Raji (cell line): ENCODE measurements around the gene RARA.

Experiments used
- POLR2A ChIP-seq: IDR thresholded peaks from 2 replicates; pipeline ENCODE4 v1.6.1; 2011; ENCODE audit warnings: low read depth, low read length, control low read depth; ENCODE audit not compliant: insufficient read depth

Gene RARA

DNA sequence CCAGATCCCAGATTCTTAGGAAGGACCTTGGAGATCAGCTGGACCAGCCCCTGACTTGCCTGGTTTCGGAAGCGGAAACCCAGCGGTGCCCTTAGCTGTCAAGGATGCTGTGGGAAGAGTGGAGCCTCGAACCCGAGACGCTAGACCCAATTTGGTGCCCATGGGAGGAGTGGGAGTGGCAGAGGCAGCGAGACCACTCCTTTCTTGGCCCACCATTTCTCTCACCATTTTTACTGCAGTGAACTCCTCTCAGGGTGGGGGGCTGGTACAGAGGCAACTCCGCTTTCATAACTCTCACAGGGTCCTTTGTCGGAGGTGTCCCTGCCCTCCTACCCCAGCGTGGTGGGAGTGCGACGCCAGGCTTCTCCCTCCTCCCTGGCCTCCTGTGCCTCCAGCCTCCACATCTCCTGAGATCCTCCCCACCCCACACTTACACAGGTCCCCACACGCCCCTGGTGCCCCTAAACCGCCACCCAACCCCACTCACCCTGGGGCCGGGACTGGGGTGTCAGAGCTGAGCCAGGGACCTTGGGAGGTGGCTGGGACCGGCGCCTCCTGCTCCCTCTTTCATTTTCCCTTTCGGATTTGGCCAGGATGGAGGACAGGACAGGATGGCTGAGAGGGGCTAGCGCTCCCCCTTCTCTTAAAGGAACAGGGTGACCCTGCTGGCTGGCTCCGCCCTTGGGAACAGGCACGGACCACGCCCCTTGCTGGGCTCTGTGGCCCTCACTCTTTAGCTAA, 55.3 kb downstream of the RARA start, which contains the start of gene GJD3:
TSS of gene GJD3 (minus strand) at position 617 of the 741 bp plus-strand sequence. CDS start 922 bp downstream, outside the sequence.
- TF ChIP-seq POLR2A, result no peak

DNA sequence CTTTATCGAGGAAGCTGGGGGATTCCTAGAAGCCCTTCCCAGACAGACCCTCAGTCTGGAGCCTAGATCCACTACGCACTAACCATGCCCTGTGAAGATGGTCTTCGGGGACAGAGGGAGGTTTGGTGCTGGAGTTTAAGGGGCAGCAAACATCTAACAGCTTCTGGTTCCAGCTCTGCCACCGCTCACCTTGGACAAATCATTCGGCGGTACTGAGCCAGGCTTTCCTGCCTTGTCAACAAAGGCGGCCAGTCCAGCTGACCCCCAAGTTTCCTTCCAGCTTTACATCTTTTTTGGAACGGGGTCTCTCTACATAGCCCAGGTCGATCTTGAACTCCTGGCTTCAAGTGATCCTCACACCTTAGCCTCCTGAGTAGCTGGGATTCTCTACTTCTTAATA, 55.9 kb downstream of the RARA start:
- no peak for TF ChIP-seq POLR2A

DNA sequence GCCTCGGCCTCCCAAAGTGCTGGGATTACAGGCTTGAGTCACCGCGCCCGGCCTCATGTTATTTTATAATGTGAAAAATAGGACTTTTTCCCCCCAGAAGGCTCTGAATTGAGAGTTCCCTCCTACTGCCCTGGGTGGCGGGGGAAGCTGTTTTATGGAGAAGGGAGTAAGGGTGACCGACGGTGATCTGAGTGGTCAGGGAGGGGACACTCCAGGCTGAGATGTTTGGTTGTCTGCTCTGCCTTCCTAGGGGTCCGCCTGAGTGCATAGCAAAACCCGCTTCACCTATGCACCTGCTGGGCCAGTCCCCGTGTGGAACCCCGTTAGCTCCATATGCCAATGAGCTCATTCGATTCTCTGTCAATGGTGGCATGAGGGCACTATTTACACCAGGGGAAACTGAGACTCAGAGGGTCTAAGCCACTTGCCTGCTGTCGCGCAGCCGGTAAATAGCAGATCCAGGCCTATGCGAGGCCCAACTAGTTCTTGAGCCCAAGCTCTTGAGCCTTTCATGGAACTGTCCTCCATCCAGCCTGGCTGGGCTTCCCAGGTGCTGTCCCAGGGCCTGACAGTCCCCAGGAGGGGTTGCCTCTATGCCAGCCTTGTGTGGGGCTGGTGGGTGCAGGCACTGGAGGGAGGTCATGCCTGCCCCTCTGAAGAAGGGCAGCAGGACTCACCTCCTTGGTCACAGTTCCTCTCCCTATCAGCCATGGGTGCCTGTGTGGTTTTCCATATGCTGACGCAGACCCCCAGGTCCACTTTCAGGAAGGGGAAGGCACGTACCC, 57.3 kb downstream of the RARA start:
- TF ChIP-seq POLR2A, result no peak

DNA sequence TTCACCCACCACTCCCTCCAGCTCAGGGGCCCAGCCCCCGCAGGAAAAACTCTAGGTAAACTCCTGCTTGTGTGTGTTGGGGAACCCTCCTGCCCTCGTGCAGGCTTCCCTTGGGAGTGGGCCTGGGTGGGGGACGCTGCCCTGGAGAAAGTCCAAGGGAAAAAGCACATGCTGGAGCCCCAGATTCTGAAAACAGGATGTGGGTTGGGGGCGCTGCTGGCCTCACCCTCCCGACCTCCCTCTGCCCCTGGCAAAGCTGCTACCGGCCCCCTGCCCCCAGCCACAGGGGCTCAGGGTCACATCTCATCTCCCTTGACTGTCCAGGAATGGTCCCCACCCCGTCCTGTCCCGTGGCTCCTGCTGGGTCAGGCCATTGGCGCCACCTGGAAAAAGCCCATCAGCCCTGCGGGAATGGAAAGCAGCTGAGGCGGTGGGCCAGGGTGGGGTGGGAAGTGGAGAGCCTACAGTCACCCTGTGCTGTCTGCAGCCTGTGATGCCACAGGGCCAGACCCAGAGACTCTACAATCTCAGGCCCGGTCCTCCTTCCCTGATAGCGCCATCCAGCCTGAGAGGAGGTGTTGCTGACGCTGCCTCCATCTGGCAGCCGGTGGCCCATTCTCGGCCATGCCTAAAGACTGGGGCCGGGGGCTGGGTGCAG, 58.0 kb downstream of the RARA start:
- TF ChIP-seq POLR2A, result no peak

DNA sequence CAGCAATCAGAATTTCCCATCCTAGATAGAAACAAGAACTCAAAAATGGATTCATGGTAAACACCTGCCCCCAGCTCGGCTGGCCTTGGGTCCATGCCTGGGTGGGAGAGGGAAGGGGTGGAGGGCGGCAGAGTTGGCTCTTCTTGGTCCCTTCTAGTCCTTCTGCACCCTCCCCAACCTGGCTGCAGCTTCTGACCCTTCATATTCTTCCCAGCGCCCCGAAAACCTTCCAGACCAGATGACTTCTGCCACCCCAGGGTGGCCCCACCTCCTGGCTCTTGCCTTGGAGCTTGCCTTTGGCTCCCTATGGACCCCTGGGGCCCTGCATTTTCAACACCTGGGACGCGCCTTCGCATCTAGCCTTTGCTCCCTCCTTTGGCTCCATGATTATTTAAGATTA, 60.9 kb downstream of the RARA start:
- TF ChIP-seq POLR2A, result no peak

DNA sequence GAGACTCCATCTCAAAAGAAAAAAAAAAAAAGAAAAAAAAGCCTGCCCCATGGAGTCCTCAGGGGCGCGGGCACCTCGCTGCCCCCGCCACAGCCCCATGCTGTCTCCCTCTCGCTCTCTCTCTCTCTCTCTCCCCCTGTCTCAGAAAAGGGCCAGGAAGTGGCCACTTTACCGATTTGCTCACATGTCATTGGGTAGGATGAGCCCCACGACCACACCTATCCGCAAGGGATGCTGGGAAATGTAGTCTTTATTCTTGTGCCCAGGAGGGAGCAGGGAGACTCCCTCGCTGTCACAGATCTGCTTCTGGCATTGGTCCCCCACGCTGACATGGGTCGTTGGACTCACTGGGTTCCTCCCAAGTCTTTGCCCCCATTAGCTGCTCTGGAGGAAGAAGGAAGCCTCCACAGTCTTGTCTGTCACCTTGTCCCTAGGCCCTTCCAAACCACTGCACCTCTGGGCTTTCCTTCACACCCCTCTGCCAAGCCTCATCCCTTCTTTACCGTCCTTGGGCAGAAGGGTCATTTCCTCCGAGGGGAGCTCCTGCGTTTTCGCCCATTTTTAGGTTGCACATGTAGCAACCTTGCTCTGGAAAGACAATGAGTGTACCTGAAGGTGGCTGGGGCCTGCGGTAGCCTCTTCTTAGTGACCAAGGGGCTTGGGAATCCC, 62.4 kb downstream of the RARA start:
- no peak for TF ChIP-seq POLR2A

DNA sequence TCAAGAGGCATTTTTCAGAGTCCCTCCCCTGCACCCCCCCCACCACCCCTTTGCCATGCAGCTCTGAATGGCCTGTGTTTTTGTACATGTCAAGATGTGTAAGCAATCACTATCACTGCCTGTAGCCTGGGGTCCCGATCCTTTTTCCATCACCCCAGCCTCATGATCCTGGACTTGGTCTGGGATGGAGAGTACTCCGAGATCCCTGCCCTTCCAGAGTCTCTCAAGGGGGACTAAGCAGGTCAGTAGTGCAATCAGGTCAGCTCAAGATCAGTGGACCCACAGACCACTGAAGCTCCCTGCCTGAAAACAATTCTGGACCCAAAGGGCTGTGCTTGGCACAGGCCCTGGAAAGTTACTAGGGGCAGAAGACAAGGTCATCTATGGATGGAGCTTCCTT, 63.1 kb downstream of the RARA start:
- TF ChIP-seq POLR2A, result no peak

DNA sequence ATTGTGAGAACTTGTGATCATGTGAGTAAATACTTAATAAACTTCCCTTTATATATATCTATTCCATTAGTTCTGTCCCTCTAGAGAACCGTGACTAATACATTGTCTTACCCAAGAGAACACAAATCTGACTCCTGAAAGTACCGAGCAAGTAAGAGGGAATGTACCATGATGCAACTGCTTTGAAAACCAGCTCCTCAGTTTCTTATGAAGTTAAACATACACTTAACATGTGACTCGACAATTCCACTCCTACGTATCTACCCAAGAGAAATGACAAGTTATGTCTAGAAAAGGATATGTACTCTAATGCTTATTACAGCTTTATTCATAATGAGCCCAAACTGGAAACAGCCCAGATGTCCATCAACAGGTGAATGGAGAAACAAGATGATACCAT, 64.3 kb downstream of the RARA start:
- no peak for TF ChIP-seq POLR2A

DNA sequence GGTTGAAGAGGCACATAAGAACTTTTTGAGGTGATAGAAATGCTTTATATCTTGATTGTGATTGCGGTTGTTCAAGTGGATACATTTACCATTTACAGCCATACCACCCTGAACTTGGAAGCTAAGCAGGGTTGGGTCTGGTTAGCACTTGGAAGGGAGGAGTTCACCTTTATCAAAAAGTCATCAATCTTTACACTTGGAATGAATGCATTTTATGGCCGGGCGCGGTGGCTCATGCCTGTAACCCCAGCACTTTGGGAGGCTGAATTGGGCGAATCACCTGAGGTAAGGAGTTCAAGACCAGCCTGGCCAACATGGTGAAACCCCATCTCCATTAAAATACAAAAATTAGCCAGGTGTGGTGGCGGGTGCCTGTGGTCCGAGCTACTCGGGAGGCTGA, 65.0 kb downstream of the RARA start:
- no peak for TF ChIP-seq POLR2A

DNA sequence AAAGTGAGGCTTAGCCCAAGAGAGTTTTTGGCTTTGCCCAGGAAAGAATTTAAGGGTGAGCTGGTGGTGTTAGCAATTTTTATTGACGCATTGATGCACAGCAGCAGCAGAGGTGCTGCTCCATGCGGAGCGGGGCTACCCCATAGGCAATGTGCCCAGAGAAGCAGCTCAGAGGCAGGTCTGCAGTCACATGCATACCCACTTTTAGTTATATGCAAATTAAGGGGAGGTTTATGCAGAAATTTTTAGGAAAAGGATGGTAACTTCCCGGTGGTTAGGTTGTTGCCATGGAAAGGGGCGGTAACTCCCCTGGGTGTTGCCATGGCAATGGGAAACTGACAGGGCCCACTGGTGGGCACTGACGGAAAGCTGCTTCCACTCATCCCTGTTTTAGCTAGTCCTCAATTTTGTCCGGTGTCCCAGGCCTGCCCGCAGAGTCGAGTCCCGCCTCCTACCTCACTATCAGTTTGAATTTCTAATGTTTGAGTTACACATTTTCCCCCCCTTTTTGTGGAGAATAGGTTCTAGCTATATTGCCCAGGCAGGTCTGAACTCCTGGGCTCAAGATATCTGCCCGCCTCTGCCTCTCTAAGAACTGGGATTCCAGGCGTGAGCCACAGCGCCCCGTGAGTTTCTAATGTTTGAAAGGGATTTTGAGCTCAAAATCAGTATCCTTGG, 66.0 kb downstream of the RARA start:
- TF ChIP-seq POLR2A, result no peak

DNA sequence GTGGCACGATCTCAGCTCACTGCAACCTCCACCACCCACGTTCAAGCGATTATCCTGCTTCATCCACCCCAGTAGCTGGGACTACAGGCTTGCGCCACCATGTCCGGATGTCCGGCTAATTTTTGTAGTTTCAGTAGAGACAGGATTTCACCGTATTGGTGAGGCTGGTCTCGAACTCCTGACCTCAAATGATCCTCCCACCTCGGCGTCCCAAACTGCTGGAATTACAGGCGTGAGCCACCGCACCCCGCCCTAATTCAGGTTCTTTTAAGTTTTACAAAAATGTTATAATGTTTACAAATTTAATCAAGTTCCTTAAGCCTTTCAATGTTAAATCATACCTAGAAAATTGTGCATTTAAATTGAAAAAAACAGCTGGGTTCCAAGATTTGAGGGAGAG, 68.9 kb downstream of the RARA start:
- TF ChIP-seq POLR2A, result no peak

DNA sequence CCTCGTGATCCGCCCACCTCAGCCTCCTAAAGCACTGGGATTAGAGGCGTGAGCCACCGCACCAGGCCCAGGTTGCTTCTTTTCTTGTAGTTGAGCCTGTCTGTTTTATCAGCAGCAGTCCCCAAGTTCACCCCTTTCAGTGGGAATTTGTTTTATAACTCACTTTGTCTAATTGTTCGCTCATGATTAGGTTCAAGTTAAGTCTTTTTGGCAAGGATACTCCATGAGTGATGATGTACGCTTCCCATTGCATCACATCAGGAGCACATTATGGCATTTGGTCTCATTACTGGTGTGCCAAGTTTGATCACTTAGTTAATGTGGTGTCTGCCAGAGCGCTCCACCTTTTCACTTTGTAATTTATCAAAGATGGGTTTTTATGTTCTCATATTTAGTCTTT, 70.0 kb downstream of the RARA start:
- no peak for TF ChIP-seq POLR2A

DNA sequence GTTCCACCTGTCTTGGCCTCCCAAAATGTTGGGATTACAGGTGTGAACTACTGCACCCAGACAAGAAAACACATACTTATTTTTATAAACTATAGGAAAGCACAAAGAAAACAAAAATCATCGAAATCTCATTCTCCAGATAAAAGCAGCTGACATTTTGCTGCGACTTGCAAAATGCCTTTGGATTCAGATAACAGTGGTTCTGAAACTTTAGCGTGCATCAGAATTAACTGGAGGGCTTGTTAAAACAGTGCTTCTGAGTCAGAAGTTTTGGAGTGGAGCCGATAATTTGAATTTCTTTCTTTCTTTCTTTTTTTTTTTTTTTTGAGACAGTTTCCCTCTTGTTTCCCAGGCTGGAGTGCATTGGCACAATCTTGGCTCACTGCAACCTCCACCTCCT, 73.3 kb downstream of the RARA start:
- TF ChIP-seq POLR2A, result no peak

DNA sequence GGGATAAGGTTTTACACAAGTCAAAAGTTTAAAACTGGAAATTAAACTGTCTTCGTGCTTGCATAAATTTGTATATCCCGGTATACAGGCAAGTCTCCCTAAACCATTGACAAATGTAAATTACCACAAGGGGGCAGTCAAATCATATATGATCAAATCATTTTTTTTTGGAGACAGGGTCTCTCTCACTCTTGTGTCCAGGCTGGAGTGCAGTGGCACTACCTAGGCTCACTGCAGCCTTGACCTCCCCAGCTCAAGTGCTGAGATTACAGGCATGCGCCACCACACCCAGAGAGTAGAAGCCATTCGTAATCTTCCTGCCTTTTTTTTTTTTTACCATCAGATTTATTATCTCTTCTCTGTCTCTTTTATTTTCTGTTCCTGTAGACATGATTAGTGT, 90.2 kb downstream of the RARA start:
- TF ChIP-seq POLR2A, result no peak

DNA sequence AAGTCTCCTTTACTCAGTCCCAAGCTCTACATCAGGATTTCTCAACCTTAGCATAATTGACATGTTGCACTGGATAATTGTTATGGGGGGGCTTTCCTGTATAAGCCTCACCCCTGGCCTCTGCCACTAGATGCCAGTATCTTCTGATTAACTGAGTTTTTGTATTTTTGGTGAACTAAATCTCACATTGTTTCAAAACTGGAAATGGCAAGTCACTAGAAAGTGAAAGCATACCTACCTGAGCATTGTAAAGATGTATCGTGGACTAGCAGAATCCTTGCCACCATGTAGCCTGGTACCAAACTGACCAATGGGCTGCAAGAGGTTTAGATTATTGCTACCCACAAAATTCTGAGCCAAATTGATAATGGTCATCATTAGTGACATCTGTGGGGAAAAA, 93.7 kb downstream of the RARA start:
- no peak for TF ChIP-seq POLR2A
